Breast epithelium (tissue), 4 donors: ENCODE results near the gene AQP6. TPM values are rescaled to one million over a fixed set of nuclear protein-coding genes. Genes with fewer than 3 reads are reported as not detected.

Experiments
- DNase-seq, 2 donors: peaks; one replicate each; pipeline ENCODE4 v3.0.0-alpha.2; 2019; ENCODE audit warnings: low spot score in 2 of 2
- H3K27ac ChIP-seq, 2 donors: fragments of 200-600 bp; sonication (generic) in 1 of 2; one replicate each; pipeline ENCODE4 v1.5.1; 2016 to 2019; ENCODE audit warnings: mild to moderate bottlenecking in 1 of 2
- H3K27me3 ChIP-seq, 2 donors: fragments of 200-600 bp; sonication (generic) in 1 of 2; one replicate each; pipeline versions ENCODE4 v1.5.1 to v1.6.0; 2017 to 2019; ENCODE audit warnings: control low read depth in 1 of 2, mild to moderate bottlenecking in 1 of 2
- H3K36me3 ChIP-seq: fragments of 200-600 bp; one replicate; pipeline ENCODE4 v1.5.1; 2019
- H3K4me1 ChIP-seq, 2 donors: fragments of 200-600 bp; sonication (generic); one replicate each; pipeline ENCODE4 v1.5.1; 2016 to 2019; ENCODE audit warnings: control low read depth in 1 of 2
- H3K4me3 ChIP-seq, 3 donors: fragments of 200-600 bp; sonication (generic); 1 replicate in 2 of 3; 2 replicates in 1 of 3; pipeline ENCODE4 v1.5.1; 2016 to 2019; ENCODE audit warnings: mild to moderate bottlenecking in 3 of 3, moderate library complexity in 2 of 3
- H3K9me3 ChIP-seq, 2 donors: fragments of 200-600 bp; sonication (generic) in 1 of 2; one replicate each; pipeline ENCODE4 v1.5.1; 2016 to 2019; ENCODE audit warnings: control low read depth in 1 of 2
- POLR2A ChIP-seq: fragments of 450-650 bp; IDR thresholded peaks from one replicate; pipeline ENCODE4 v1.6.1; 2016; ENCODE audit warnings: antibody characterized with exemption, mild to moderate bottlenecking, moderate library complexity
- POLR2AphosphoS5 ChIP-seq, 3 donors: sonication (generic); formaldehyde crosslinking; IDR thresholded peaks; one replicate each; pipeline ENCODE4 v1.6.1; 2017; ENCODE audit warnings: antibody characterized with exemption in 3 of 3
- intact Hi-C: fragments of 100-400 bp; cut with DNase I; formaldehyde crosslinking; loops from one replicate; pipeline ENCODE4 v1.15.1; 2023; ENCODE audit warnings: low total_unique reads
- total RNA-seq, 3 donors: library from RNA; depleted of rRNA; stranded (reverse); fragments of >200 nt; gene quantifications; one replicate each; pipeline ENCODE4 v1.1.0, GENCODE V29; 2016
- TF ChIP-seq, protein P1 (sequence below), 3 donors: fragments of 450-650 bp; IDR thresholded peaks; one replicate each; pipeline ENCODE4 v1.5.1; 2016 to 2017; ENCODE audit warnings: antibody characterized with exemption in 3 of 3, mild to moderate bottlenecking in 3 of 3, moderate library complexity in 3 of 3

AQP6 gene
- total RNA-seq, 3 donors from 2014 or later: 0.16 TPM; not detected in 2

DNA sequence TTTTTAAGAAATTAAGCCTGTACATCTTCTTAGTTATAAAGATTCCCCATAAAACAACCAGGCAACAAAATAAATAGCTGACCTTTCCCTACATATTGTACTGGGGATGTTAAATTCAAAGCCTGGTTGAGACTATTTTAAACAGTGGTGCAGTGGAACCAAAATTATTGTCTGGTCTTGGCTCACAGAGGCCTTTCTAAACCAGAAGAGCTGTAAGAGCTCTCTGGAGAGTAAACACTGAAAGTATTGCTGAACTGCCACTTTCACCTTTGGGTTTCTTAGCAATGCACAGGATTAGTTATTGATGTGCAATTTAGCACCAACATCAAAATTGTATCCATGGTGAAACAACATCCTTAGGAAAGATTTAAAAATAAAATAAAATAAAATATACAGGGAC, 31.9 kb downstream of the AQP6 start:
- Histone ChIP-seq H3K27ac (no peak overlapping the region), H3K27me3 (no peaks in the 10 kb centered on the region), H3K9me3 (no peaks in the 10 kb centered on the region), H3K36me3 (no peaks in the 10 kb centered on the region), H3K4me1 (no peaks in the 10 kb centered on the region), H3K4me3 (no peak overlapping the region)
- DNase-seq: no peak
- no peak for TF ChIP-seq POLR2A
- no peak for TF ChIP-seq POLR2AphosphoS5 (IDR thresholded peaks at IDR 0.05)
- TF ChIP-seq, protein P1, sequence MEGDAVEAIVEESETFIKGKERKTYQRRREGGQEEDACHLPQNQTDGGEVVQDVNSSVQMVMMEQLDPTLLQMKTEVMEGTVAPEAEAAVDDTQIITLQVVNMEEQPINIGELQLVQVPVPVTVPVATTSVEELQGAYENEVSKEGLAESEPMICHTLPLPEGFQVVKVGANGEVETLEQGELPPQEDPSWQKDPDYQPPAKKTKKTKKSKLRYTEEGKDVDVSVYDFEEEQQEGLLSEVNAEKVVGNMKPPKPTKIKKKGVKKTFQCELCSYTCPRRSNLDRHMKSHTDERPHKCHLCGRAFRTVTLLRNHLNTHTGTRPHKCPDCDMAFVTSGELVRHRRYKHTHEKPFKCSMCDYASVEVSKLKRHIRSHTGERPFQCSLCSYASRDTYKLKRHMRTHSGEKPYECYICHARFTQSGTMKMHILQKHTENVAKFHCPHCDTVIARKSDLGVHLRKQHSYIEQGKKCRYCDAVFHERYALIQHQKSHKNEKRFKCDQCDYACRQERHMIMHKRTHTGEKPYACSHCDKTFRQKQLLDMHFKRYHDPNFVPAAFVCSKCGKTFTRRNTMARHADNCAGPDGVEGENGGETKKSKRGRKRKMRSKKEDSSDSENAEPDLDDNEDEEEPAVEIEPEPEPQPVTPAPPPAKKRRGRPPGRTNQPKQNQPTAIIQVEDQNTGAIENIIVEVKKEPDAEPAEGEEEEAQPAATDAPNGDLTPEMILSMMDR (IDR thresholded peaks at IDR 0.05): no peak
- intact Hi-C loops: loop anchor here (2.0 kb wide), 1 partner anchor 74 kb away; no protein-coding TSS in a partner anchor

DNA sequence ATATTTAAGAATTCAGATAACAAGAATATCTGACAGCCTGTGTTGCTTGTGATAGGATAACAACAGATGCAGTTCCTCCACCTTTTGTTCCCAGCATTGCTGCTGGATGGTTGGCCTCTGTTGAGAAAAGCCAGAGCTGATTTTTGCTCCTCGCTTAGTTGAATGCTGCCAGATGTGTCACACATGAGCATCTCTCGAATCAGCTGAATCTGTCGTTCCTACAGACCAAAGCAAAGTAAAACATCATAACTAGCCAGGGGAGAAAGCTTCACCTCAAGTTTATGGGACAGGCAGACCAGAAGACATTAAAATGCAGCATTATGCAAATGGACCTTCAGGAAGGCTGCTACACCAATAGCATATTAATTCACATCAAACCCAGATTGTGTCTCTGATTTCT, 32.4 kb downstream of the AQP6 start:
- Histone ChIP-seq H3K9me3 (no peaks in the 10 kb centered on the region), H3K27ac (no peak overlapping the region), H3K4me1 (no peaks in the 10 kb centered on the region), H3K36me3 (no peaks in the 10 kb centered on the region), H3K4me3 (no peak overlapping the region), H3K27me3 (no peaks in the 10 kb centered on the region)
- no peak for TF ChIP-seq POLR2A
- TF ChIP-seq, protein P1 (IDR thresholded peaks at IDR 0.05): no peak
- intact Hi-C loops: loop anchor here (2.0 kb wide), 1 partner anchor 74 kb away; no protein-coding TSS in a partner anchor
- DNase-seq: no peak

- Histone ChIP-seq H3K27me3 (no peaks in the 10 kb centered on the region), H3K36me3 (no peaks in the 10 kb centered on the region), H3K27ac (no peak overlapping the region), H3K9me3 (no peaks in the 10 kb centered on the region), H3K4me1 (no peaks in the 10 kb centered on the region), H3K4me3 (no peak overlapping the region)
- TF ChIP-seq POLR2A (no peak), POLR2AphosphoS5 (IDR thresholded peaks at IDR 0.05) (no peak)
- no peak for DNase-seq
- intact Hi-C loops: no loop called here
Measured at GRCh38 chr12:50006280-50006679, 33.5 kb downstream of the AQP6 start.

DNA sequence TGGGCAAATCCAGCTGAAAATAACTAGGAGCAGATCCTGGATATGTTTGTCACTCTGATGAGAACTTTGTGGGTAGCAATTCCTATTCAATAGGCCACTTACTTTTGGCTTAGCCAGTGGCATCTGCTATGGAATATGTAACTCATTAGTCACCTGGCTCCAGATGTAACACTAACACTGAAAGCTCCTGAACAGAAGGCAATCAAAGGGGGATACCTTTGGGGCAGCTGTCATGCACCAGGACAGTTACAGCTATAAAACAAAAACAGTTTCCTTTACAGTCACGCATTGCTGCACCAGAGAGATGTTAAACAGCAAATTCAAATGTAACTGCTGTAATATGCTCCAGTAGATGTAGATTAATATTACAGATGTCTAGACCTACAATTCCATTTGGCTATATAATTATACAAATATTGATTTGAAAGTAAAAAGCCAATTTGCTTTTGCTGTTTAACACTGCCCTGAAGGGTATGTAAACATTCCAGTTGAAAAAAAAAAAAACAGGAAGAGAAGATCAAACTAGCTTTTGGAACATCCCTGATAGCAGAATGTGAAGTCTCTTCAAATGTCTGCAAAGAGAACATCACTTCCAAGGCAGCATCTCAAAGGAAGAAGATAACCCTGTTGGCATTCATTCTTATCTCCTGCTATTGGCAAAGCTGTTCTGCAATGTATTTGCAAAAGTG, 34.2 kb downstream of the AQP6 start:
- Histone ChIP-seq H3K36me3 (no peaks in the 10 kb centered on the region), H3K27me3 (no peaks in the 10 kb centered on the region), H3K4me1 (no peaks in the 10 kb centered on the region), H3K9me3 (no peaks in the 10 kb centered on the region), H3K27ac (no peak overlapping the region), H3K4me3 (no peak overlapping the region)
- intact Hi-C loops: no loop called here
- DNase-seq: no peak
- TF ChIP-seq POLR2AphosphoS5 (IDR thresholded peaks at IDR 0.05) (no peak), POLR2A (no peak)
- TF ChIP-seq, protein P1 (IDR thresholded peaks at IDR 0.05): no peak

- no peaks in the 10 kb centered on the region for H3K27me3 ChIP-seq
- H3K36me3 ChIP-seq: no peaks in the 10 kb centered on the region
- H3K4me1 ChIP-seq: no peaks in the 10 kb centered on the region
- H3K27ac ChIP-seq: no peak overlapping the region
- no peak overlapping the region for H3K4me3 ChIP-seq
- TF ChIP-seq POLR2A (no peak), POLR2AphosphoS5 (IDR thresholded peaks at IDR 0.05) (no peak)
- TF ChIP-seq, protein P1 (IDR thresholded peaks at IDR 0.05): no peak
- intact Hi-C loops: no loop called here
- H3K9me3 ChIP-seq: no peaks in the 10 kb centered on the region
- DNase-seq: no peak
Measured at GRCh38 chr12:50013361-50014147, 40.8 kb downstream of the AQP6 start.
